Activated CD4-positive, alpha-beta T cell treated with anti-CD3 and anti-CD28 coated beads, Interleukin-2, amount 50 U/mL, for 1 hour (primary cell): ENCODE measurements around the gene PHACTR1.
"Not testable (repeated sequence)": the region's sequence is repeated elsewhere in the genome, so short reads cannot be mapped to it uniquely, and the experiment has no call there.

Source experiments
- DNase-seq: peaks from one replicate; pipeline ENCODE4 v3.0.0-alpha.2; 2020

Gene PHACTR1

GRCh38 chr6:12911427-12911826, 194.9 kb downstream of the PHACTR1 start:
- DNase-seq, result no peak

DNA sequence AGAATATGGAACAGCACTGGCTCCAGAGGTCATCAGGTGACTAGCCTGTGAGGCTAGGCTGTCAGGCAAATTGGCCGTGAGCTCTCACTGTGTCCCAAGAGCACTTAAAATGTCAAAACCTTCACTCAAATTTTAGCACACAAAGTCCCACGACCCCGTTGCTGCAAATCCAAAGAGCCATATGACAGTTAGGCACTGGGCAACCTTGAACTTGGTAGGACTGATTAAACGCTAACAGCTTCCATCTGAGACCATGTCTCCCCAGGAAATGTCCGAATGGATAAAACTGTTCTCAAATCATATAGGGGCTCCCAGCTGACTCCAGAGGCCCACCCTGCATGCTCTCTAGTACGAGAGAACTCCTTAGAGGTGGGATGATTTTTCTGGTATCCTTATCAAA, 196.6 kb downstream of the PHACTR1 start:
- DNase-seq, result no peak

DNA sequence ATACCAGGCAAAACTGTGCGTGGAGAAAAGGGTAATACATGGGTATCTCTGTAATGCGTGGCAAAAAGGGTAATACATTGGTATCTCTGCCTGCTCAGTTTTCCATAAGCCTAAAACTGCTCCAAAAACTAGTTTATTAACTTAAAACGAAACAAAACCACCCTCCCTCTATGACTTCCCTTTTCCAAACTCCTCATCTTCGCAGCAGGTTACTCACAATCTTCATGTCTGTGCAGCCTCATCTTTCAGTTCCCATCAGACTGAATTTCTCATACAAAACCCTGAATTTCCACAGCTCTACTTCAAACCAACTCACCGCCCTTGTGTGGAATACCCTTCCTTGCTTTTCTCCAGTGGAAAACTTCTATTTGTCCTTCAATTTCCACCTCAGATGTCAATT, 199.4 kb downstream of the PHACTR1 start:
- DNase-seq, result no peak

- no peak for DNase-seq
Measured at GRCh38 chr6:12916420-12917136, 200.0 kb downstream of the PHACTR1 start.

DNA sequence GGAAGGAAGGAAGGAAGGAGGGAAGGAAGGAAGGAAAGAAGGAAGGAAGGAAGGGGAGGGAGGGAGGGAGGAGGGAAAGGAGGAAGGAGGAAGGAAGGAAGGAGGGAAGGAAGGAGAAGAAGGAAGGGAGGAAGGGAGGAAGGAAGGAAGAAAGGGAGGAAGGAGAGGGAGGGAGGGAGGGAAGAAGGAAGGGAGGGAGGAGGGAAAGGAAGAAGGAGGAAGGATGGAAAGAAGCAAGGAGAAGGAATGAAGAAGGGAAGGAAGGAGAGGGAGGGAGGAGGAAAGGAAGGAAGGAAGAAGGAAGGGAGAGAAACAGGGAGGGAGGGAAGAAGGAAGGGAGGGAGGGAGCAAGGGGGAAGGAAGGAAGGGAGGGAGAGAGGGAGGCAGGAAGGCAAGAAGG, 204.9 kb downstream of the PHACTR1 start:
- no peak for DNase-seq

DNA sequence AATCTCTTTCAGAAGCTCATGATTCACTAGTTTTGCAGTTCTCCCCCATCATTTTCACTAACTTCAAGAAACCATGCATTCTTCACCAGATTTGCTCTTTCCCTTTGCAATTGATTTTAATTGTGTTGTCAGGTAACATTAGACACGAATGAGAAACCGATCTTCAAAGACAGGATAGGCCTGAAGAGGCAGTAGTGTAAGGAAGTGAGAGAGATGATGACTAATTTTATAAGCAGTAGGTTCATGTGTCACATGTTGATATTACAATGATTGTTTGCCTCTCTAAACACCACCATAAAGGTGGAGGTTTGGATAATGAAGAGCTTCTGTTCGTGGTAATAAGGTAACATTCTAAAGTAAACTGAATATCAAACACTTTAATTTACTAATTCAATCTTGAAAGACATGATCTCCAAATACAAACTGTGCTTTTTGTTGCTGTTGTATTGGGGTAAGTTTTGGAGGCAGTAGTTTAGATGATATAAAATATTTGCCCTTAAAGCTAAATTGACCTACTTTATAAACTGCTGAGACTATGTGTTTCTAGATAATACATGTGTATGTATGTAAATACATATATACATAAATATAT, 207.2 kb downstream of the PHACTR1 start:
- no peak for DNase-seq

DNA sequence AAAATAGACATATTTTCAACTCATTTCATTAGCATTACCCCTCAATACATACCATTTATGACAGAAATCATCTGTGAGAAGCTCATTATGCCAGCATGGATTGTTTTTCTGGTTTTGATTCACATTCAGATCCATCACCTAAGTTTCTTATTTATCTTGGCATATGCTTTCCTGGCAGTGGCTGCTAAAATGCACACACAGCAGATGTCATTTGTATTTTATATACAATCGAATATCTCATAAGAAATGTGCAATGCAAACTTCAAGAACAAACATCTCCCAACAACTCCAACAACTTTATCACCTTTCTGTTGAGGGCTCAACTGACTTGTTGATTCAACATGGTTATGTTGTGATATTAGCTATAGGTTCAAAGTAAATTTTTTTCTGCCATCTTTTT, 208.3 kb downstream of the PHACTR1 start:
- DNase-seq, result no peak

GRCh38 chr6:12927746-12928145, 211.2 kb downstream of the PHACTR1 start:
- no peak for DNase-seq

- no peak for DNase-seq
Measured at GRCh38 chr6:12929678-12930077, 213.1 kb downstream of the PHACTR1 start.

DNA sequence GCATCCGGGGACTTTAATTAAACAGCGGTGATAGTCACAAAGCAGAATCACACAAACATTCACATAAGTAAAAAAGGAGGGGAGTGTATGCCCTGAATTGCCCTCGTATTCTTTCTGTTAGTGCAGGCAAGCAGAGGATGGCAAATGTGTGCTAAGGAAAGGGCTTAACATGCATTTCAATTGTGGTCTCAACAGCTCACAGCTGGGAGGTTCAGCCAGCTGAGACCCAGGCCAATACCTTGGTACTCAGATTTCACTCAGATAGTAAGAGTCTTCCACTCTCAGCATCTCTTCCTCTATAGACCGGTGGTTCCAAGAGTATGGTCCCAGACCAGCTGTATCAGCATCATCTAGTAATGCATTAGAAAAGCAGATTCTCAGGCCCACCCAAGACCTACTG, 215.1 kb downstream of the PHACTR1 start:
- no peak for DNase-seq

GRCh38 chr6:12935637-12936036, 219.1 kb downstream of the PHACTR1 start:
- no peak for DNase-seq

GRCh38 chr6:12937971-12938370, 221.4 kb downstream of the PHACTR1 start:
- no peak for DNase-seq

GRCh38 chr6:12939314-12939713, 222.7 kb downstream of the PHACTR1 start:
- no peak for DNase-seq

- no peak for DNase-seq
Measured at GRCh38 chr6:12941422-12941821, 224.9 kb downstream of the PHACTR1 start.

DNA sequence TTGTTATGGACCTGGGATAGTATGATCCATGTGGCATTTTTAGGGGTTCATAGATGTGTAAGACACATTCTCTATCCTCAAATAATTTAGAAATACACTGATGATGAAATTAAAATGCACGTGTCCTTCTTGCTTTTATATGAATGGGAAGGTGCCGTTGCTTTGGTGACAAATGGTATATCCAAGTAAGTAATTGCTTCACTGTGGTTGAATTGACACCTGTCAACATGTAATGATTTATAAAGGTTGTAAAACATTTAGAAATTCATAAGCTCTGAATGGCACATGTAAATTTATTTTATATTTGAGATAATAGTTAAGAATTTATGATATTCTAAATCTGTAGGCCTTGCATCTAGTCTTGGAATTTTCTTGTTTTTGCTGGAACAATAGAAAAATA, 227.0 kb downstream of the PHACTR1 start:
- DNase-seq, result no peak

DNA sequence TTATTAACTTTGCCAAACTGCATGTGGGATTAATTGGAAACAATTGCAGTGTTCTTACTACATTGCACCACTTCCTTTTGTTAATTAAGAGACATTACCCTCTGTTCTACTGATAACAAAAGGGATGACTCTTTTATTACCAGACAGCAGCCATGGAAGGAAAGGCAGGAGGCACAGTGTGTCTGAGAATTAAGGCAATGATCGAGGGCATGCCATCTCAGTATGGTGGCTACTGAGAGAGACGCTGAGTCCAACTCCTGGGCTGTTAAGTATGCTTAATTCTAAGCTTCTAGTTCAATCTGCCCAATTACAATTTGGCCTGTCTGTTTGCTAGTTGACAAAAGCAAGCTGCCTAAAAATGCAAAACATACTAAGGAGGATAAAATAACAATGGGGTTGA, 227.4 kb downstream of the PHACTR1 start:
- DNase-seq, result no peak

GRCh38 chr6:12944528-12944927, 228.0 kb downstream of the PHACTR1 start:
- DNase-seq, result not testable (repeated sequence)

DNA sequence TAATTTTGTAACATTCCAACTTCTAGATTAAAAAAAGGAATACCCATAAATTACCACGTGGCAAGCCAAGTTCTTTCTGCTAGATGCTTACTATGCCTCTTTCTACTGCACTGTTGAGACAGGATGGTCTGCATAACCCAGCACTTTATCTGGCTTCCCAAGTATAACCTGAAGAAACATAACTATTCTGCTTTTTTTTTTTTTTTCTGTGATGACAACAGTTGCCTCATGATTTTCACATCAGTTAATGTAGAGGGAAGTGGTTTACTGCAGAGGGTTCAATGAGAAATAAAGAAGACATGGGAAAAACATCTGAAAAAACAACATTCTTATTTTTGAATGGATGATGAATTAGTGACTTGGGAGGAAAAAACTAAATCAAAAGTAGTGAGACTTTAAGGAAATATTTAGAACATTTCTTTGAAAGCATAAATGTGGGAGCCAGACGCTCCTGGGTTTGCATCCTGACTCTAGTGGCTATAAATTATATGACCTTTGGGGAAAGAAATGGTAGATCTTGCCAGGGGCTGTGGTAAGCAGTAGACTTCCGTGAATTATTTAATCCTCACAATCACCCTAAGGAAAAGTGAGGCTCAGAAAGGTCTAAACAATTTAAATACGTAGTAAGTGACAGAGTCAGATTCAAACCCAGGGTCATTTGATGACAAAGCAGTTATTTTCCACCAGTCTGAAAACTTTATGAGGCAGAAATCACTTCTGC, 230.7 kb downstream of the PHACTR1 start:
- no peak for DNase-seq

- DNase-seq, result no peak
Measured at GRCh38 chr6:12947967-12948366, 231.4 kb downstream of the PHACTR1 start.

DNA sequence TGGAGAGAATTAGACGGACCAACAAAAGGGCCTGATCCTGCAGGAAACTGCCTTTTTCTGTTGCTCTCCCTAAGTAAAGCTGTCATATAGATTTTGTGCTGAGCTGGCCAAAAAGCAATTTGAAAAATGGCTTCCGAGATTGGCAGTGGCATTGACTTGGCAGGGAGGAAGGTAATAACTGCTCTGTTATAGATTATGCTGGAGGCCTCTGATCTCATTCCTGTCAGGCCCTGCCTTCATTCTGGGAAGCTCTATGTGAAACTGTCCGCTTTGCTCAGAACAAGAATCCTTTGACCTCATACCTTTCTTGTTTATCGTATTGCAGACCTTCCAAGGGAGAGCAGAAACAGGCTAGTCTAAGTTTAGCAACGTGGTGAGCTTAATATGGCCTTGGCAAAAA, 234.4 kb downstream of the PHACTR1 start:
- no peak for DNase-seq

DNA sequence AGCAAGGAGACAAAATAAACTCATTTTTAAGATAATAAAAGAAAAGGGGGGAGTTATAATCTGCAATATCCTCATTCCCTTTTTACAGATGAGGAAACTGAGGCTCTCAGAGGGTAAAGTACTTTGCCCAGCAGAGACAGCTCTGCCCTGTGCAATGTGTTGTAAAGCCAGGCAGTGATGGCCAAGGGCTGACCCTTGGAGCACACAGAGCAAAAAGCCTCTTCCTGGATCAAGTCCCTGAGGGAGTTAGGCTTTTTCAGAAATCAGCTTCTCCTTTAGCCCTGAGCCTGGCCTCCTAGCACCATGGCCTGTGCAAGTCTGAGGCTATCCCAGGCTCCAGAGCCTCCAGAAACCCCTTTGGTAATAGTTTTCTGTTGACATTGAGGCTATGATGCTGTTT, 234.8 kb downstream of the PHACTR1 start:
- DNase-seq, result no peak

DNA sequence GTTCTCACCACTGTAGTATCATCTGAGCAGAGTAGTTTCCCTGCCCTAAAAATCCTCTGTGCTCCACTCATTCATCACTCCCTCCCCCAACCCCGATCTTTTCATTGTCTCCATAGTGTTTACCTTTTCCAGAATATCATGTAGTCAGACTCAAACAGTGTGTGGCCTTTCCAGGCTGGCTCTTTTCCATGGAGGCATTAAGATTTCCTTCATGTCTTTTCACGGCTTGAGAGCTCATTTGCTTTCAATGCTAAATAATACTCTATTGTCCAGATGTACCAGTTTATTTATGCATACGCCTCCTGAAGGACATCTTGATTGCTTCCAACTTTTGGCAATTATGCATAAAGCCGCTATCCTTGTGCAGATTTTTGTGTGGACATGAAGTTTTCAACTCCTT, 235.8 kb downstream of the PHACTR1 start:
- DNase-seq, result no peak

DNA sequence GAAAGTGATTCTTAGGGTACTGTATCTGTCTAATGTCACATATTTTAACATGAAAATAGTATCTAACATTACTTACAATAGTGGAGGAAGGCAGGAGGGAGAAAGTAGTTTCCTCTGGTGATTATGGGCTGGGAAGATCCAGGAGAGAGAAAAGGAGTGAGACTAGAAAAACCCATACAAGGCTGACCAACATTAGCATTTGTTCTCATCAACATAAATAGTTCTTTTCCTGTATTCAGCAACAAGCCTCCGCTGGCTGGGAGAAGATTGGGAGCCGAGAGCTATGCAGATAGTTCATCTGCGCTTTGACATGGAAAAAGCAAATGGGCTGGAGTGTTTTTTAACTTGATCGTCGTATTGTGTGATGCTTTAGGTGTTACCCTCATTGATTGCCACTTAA, 239.4 kb downstream of the PHACTR1 start:
- DNase-seq, result no peak

DNA sequence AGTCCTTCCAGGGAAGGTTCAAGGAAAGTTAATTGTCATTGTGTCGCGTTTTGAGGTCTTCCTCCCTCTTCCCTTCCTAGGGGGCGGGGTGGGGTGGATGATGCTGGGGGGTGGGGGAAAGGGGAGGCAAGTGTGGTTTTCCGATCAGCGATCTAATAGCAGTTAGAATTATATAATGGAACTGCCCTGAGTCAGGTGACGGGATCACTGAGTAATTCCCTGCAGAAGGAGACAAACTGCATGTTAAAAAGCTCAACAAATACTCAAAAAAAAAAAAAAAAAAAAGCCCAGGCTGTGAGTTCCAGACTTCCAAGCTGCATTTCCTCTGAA, 240.4 kb downstream of the PHACTR1 start:
- no peak for DNase-seq
